Mucosa of descending colon (tissue), 3 donors: Measurements from ENCODE around the gene VMP1. TPM values are rescaled to one million over a fixed set of nuclear protein-coding genes. Genes with fewer than 3 reads are reported as not detected.
A peak's percentile ranks its signal among the peaks of the same experiment; 100 is the strongest.

ENCODE experiments used
- ATAC-seq: fragments of 200-7000 bp; cut with Tn5 transposase; one replicate; pipeline ENCODE4 v1.9.1; 2020; ENCODE audit warnings: mild to moderate bottlenecking, moderate library complexity
- DNase-seq, 3 donors: peaks; one replicate each; pipeline ENCODE4 v3.0.0-alpha.2; 2020
- H3K36me3 ChIP-seq: fragments of 200-600 bp; one replicate; pipeline ENCODE4 v1.8.0; 2021; ENCODE audit warnings: low read depth, mild to moderate bottlenecking
- H3K4me1 ChIP-seq: fragments of 200-600 bp; one replicate; pipeline ENCODE4 v1.8.0; 2021; ENCODE audit warnings: low read depth, mild to moderate bottlenecking
- H3K4me3 ChIP-seq: fragments of 200-600 bp; one replicate; pipeline ENCODE4 v1.8.0; 2021; ENCODE audit warnings: mild to moderate bottlenecking
- H3K9me3 ChIP-seq: fragments of 200-600 bp; one replicate; pipeline ENCODE4 v1.8.0; 2021; ENCODE audit warnings: mild to moderate bottlenecking
- intact Hi-C, 2 donors: fragments of 100-400 bp; cut with DNase I in 1 of 2; cut with micrococcal nuclease in 1 of 2; formaldehyde crosslinking; loops; one replicate each; pipeline versions ENCODE4 v1.11.0 to v1.11.1; 2022; cut with DNase I, micrococcal nuclease
- total RNA-seq, 3 donors: library from RNA; stranded (reverse); fragmentation: NEBNext Ultra II Directional in 2 of 3; extraction: Animal tissue kit (Norgen Biotek cat#: 25700) in 2 of 3; gene quantifications; one replicate each; pipeline versions ENCODE4 v1.2.1 to v1.2.4, GENCODE V29; 2021 to 2023
- TF ChIP-seq, protein P1 (sequence below): fragments of 200-600 bp; IDR thresholded peaks from one replicate; pipeline ENCODE4 v1.8.0; 2022; ENCODE audit warnings: antibody characterized with exemption, mild to moderate bottlenecking
- donor health status: DM: no; HTN: no; CAD: no; lungs with moderate emphysema.
- donor health status: DM: no; HTN: no; CAD: no.
- donor health status: DM: no; HTN: yes; CAD: no.

VMP1 gene
- total RNA-seq, 3 donors from 2014 or later: 257 to 361 (median 266) TPM

DNA sequence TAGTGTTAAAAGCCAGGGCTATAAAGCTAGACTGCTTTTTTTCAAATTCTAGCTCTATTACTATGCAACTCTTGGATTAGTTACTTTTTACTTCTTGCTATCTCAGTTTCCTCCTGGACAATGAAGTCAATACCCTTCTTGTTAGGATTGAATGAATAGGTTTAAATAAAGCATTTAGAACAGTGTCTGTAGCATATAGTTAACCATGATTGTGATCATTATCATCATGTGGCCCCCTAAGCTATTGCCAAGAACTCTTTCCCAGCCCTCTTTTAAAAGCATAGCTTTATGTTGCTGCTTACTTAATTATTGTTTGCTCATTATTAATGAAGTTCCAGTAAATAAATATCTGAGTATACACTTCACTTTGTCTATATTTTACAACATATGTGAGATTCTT, 4.5 kb downstream of the VMP1 start:
- Histone ChIP-seq H3K9me3 (no peaks in the 10 kb centered on the region), H3K4me1 (peaks cover 3% of the 10 kb centered on the region)

DNA sequence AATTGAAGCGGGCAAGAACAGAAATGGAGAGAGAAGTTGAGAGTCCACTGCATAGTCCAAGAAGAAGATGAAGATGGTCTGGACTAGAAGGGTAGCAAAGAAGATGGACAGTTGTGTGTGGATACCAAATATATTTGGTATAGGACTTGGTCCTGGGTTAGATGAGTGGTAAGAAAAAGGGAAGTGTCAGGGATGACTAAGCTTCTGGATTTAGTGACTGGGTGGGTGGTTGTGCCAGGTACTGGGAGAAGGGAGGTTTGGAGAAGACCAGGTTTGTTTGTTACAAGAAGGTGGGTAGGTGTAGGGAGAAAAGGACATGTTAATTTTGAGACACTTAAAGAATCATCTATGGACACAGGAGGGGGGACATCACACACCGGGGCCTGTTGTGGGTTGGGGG, 5.4 kb downstream of the VMP1 start:
- intact Hi-C loops: no loop called here
- no peak for DNase-seq
- Histone ChIP-seq H3K4me3 (no peak overlapping the region), H3K4me1 (peaks cover 3% of the 10 kb centered on the region), H3K9me3 (no peaks in the 10 kb centered on the region), H3K36me3 (no peaks in the 10 kb centered on the region)
- TF ChIP-seq, protein P1, sequence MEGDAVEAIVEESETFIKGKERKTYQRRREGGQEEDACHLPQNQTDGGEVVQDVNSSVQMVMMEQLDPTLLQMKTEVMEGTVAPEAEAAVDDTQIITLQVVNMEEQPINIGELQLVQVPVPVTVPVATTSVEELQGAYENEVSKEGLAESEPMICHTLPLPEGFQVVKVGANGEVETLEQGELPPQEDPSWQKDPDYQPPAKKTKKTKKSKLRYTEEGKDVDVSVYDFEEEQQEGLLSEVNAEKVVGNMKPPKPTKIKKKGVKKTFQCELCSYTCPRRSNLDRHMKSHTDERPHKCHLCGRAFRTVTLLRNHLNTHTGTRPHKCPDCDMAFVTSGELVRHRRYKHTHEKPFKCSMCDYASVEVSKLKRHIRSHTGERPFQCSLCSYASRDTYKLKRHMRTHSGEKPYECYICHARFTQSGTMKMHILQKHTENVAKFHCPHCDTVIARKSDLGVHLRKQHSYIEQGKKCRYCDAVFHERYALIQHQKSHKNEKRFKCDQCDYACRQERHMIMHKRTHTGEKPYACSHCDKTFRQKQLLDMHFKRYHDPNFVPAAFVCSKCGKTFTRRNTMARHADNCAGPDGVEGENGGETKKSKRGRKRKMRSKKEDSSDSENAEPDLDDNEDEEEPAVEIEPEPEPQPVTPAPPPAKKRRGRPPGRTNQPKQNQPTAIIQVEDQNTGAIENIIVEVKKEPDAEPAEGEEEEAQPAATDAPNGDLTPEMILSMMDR: no peak
- no peak for ATAC-seq

More for the DNA sequence above, 4.5 kb downstream of the VMP1 start:
- intact Hi-C loops: no loop called here
- TF ChIP-seq, protein P1: no peak
- ATAC-seq (no peak), DNase-seq (no peak)
- no peak overlapping the region for H3K4me3 ChIP-seq
- no peaks in the 10 kb centered on the region for H3K36me3 ChIP-seq

- peaks cover 2% of the 10 kb centered on the region for H3K4me1 ChIP-seq
- intact Hi-C loops: no loop called here
- ATAC-seq: no peak
Observed at GRCh38 chr17:59714255-59714654, 6.8 kb downstream of the VMP1 start.

GRCh38 chr17:59716427-59716826, 9.0 kb downstream of the VMP1 start:
- ATAC-seq (no peak), DNase-seq (no peak)
- no peaks in the 10 kb centered on the region for H3K36me3 ChIP-seq
- TF ChIP-seq, protein P1: no peak
- intact Hi-C loops: no loop called here
- H3K4me3 ChIP-seq: no peak overlapping the region
- H3K9me3 ChIP-seq: no peaks in the 10 kb centered on the region
- H3K4me1 ChIP-seq: peaks cover 13% of the 10 kb centered on the region

More at GRCh38 chr17:59714255-59714654, 6.8 kb downstream of the VMP1 start:
- Histone ChIP-seq H3K36me3 (no peaks in the 10 kb centered on the region), H3K4me3 (no peak overlapping the region), H3K9me3 (no peaks in the 10 kb centered on the region)
- TF ChIP-seq, protein P1: no peak
- no peak for DNase-seq

- intact Hi-C loops: no loop called here
- TF ChIP-seq, protein P1: no peak
- peaks cover 34% of the 10 kb centered on the region for H3K4me1 ChIP-seq
Observed at GRCh38 chr17:59719526-59719925, 12.1 kb downstream of the VMP1 start.

GRCh38 chr17:59722623-59723022, 15.2 kb downstream of the VMP1 start:
- ATAC-seq: peak; percentile 43
- Histone ChIP-seq H3K4me3 (no peak overlapping the region), H3K4me1 (peaks cover 44% of the 10 kb centered on the region), H3K9me3 (no peaks in the 10 kb centered on the region), H3K36me3 (no peaks in the 10 kb centered on the region)
- no peak for DNase-seq
- TF ChIP-seq, protein P1: no peak
- intact Hi-C loops: no loop called here

More at GRCh38 chr17:59719526-59719925, 12.1 kb downstream of the VMP1 start:
- no peak for ATAC-seq
- Histone ChIP-seq H3K9me3 (no peaks in the 10 kb centered on the region), H3K4me3 (no peak overlapping the region), H3K36me3 (no peaks in the 10 kb centered on the region)
- no peak for DNase-seq
